Skeletal muscle tissue (tissue), 4 donors: ENCODE data around the gene OPA1. TPM values are rescaled to one million over a fixed set of nuclear protein-coding genes. Genes with fewer than 3 reads are reported as not detected.

Experiments
- H3K27ac ChIP-seq: one replicate; pipeline ENCODE4 v1.7.0; 2013; ENCODE audit warnings: mild to moderate bottlenecking, low read depth, low read length, inconsistent platforms
- H3K27me3 ChIP-seq, 3 donors: one replicate each; pipeline ENCODE4 v1.7.0; 2013; ENCODE audit warnings: low read length in 3 of 3; ENCODE audit not compliant: control insufficient read depth in 3 of 3, insufficient read depth in 3 of 3
- H3K36me3 ChIP-seq, 3 donors: one replicate each; pipeline ENCODE4 v1.7.0; 2013; ENCODE audit warnings: low read length in 3 of 3; ENCODE audit not compliant: control insufficient read depth in 3 of 3, insufficient read depth in 3 of 3
- H3K4me1 ChIP-seq, 3 donors: one replicate each; pipeline ENCODE4 v1.7.0; 2013; ENCODE audit warnings: low read length in 3 of 3, mild to moderate bottlenecking in 3 of 3; ENCODE audit not compliant: control insufficient read depth in 3 of 3, insufficient read depth in 3 of 3
- H3K4me3 ChIP-seq, 3 donors: one replicate each; pipeline ENCODE4 v1.7.0; 2013; ENCODE audit warnings: low read length in 3 of 3
- H3K9ac ChIP-seq, 3 donors: one replicate each; pipeline ENCODE4 v1.7.0; 2013; ENCODE audit warnings: low read length in 3 of 3, mild to moderate bottlenecking in 3 of 3, moderate library complexity in 2 of 3, low read depth in 1 of 3
- H3K9me3 ChIP-seq, 3 donors: one replicate each; pipeline ENCODE4 v1.7.0; 2013; ENCODE audit warnings: low read length in 3 of 3; ENCODE audit not compliant: control insufficient read depth in 3 of 3
- total RNA-seq: library from RNA; depleted of rRNA; stranded (reverse); fragments of >200 nt; gene quantifications from one replicate; pipeline ENCODE4 v1.2.3, GENCODE V29; 2014
- donor health status: Osteomylitis.

Gene OPA1
- total RNA-seq, 1 donor from 2014 or later: 38.1 TPM

- H3K27ac ChIP-seq: no peak overlapping the region
- H3K36me3 ChIP-seq: no peaks in the 10 kb centered on the region
- no peaks in the 10 kb centered on the region for H3K4me1 ChIP-seq
- no peak overlapping the region for H3K9ac ChIP-seq
- peaks cover 0 to 13% (median 9%) of the 10 kb centered on the region in 3 donors for H3K27me3 ChIP-seq
- H3K9me3 ChIP-seq: no peaks in the 10 kb centered on the region
- no peak overlapping the region for H3K4me3 ChIP-seq
These were observed 136.6 kb downstream of the OPA1 start for GRCh38 chr3:193729601-193730000.

DNA sequence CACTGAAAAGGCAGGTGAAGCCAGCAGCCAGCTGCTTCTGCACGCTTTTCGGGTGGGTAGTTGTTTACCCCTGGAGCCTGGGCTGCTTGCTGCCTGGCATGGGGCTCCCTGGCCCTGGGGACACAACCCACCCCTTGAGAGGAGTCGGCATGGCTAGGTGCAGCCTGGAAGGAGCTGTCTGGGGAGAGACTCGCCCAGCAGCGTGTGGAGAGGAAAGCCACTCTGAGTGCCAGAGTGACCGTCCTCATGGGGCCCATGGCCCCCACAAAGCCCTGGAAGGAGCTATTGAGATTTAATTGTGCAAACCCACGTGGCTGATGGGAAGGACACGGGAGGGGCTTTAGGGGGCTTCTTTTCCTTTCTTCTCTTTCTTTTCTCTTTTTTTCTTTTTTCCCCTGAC, 137.5 kb downstream of the OPA1 start:
- Histone ChIP-seq H3K36me3 (no peaks in the 10 kb centered on the region), H3K4me3 (no peak overlapping the region), H3K27me3 (peaks cover 0 to 13% (median 9%) of the 10 kb centered on the region in 3 donors), H3K9me3 (no peaks in the 10 kb centered on the region), H3K4me1 (no peaks in the 10 kb centered on the region), H3K27ac (no peak overlapping the region), H3K9ac (no peak overlapping the region)

GRCh38 chr3:193730976-193731375, 138.0 kb downstream of the OPA1 start:
- Histone ChIP-seq H3K9me3 (no peaks in the 10 kb centered on the region), H3K9ac (no peak overlapping the region), H3K36me3 (no peaks in the 10 kb centered on the region), H3K4me1 (no peaks in the 10 kb centered on the region), H3K4me3 (no peak overlapping the region), H3K27ac (no peak overlapping the region), H3K27me3 (peaks cover 0 to 13% (median 9%) of the 10 kb centered on the region in 3 donors)

DNA sequence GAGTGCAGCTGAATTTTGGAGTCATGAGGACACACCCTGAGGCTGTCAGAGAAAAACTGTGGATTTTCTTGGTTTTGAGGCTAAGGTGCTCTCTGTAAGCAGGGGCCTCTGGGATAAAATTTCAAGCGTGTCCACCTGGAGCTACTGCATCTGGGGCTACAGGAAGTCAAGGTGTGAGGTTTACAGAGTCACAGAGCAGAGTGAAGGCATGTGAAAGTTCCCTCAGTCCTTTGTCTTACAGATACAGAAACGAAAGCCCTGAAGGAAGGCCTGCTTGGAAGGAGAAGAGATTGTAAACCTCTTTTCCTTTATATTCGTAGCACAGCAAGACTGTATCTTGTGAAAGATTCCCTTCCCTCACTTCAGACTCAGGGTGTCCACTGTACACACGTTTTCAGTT, 138.6 kb downstream of the OPA1 start:
- Histone ChIP-seq H3K4me1 (no peaks in the 10 kb centered on the region), H3K9ac (no peak overlapping the region), H3K36me3 (no peaks in the 10 kb centered on the region), H3K4me3 (no peak overlapping the region), H3K9me3 (no peaks in the 10 kb centered on the region), H3K27ac (no peak overlapping the region), H3K27me3 (peaks cover 0 to 17% (median 9%) of the 10 kb centered on the region in 3 donors)

DNA sequence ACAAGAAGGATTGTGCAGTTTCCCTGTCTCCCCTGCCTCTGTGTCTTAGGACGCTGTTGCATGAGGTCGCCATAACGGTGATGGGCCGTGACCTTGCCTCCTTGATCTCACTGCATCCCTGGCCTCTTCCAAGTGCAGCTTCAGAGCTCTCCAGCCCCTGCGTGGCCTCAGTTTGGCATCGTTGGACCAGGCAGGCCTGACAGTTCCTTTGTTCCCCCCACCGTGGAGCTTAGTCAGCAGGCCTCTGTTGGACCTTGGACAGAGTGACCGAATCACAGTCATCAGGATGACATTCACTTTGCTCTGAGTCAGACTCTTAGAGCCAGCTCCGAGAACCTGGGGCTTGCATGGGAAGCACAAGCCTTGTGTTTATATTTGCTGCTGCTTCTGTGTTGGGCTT, 139.4 kb downstream of the OPA1 start:
- Histone ChIP-seq H3K9ac (no peak overlapping the region), H3K27me3 (peaks cover 0 to 17% (median 9%) of the 10 kb centered on the region in 3 donors), H3K4me1 (no peaks in the 10 kb centered on the region), H3K36me3 (no peaks in the 10 kb centered on the region), H3K9me3 (no peaks in the 10 kb centered on the region), H3K4me3 (no peak overlapping the region), H3K27ac (no peak overlapping the region)

DNA sequence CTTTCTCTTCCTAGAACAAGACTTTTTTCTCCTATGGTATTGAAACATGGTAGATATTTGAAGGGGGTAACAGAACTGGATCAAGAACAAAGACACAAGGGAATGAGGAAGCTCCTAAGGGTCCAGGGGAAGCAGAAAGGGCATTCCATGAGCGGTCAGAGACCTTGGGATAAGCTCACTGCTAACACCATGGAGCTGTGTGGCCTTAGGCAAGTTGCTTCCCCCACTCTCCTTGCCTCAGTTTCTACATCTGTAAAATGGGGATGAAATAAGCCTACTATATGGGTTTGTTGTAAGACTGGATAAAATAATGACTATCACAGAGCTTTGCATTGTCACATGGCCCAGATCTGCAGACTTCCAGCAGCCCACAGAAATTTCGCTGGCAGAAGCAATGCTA, 139.8 kb downstream of the OPA1 start:
- no peak overlapping the region for H3K9ac ChIP-seq
- no peaks in the 10 kb centered on the region for H3K4me1 ChIP-seq

DNA sequence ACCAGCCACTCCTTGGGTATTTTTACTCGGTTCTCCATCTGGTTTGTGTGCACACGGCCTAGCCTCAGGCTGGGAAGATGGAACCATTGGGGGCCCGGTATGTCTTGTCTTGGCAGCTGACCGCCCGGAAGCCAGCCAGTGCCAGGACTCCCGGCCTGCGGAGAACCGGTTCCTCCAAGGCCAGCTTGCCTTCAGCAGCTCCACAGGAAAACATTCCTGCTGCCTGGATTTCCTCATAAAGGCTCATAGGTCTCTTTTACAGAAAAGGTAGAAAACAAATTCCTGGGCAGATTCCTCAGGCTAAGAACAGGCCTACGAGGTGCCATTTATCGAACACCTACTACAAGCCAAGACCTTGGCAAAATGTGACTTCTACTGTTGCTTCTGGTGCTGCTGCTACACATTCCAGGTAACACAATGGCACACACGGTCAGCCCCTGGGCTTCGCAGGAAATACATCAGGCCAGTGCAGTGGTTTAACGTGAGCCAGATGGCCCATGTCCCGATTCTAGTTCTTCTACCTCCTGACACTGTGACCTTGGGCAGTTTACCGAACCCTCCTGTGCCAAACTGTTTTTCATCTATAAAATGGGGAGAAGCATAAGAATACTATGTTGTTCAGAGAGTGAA, 141.8 kb downstream of the OPA1 start:
- no peaks in the 10 kb centered on the region for H3K36me3 ChIP-seq
- H3K9ac ChIP-seq: no peak overlapping the region
- no peak overlapping the region for H3K4me3 ChIP-seq
- no peaks in the 10 kb centered on the region for H3K9me3 ChIP-seq
- no peaks in the 10 kb centered on the region for H3K4me1 ChIP-seq
- H3K27ac ChIP-seq: no peak overlapping the region
- H3K27me3 ChIP-seq: peaks cover 0 to 16% (median 6%) of the 10 kb centered on the region in 3 donors

More for the DNA sequence above, 139.8 kb downstream of the OPA1 start:
- Histone ChIP-seq H3K27ac (no peak overlapping the region), H3K36me3 (no peaks in the 10 kb centered on the region), H3K4me3 (no peak overlapping the region), H3K9me3 (no peaks in the 10 kb centered on the region), H3K27me3 (peaks cover 0 to 17% (median 9%) of the 10 kb centered on the region in 3 donors)

DNA sequence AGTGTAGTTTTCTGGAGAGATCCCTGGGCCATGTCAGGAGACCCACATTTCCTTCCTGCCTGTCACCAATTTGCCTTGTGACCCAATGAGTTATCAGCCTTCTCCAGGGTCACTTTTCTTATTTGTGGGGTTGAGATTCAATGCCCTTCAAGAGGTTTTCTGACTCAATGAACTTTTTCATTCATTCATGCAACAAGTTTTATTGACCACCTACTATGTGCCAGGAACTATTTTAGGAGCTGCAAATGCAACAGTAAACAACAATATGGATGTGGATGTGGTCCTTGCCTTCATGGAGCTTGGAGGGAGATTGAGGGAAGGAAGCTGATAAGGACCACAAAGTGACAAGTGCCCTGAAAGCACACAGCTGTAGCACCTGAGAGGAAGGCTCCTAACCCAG, 142.8 kb downstream of the OPA1 start:
- Histone ChIP-seq H3K36me3 (no peaks in the 10 kb centered on the region), H3K4me3 (no peak overlapping the region), H3K27me3 (peaks cover 0 to 10% (median 0%) of the 10 kb centered on the region in 3 donors), H3K4me1 (no peaks in the 10 kb centered on the region), H3K9ac (no peak overlapping the region), H3K9me3 (no peaks in the 10 kb centered on the region), H3K27ac (no peak overlapping the region)

GRCh38 chr3:193736616-193737015, 143.6 kb downstream of the OPA1 start:
- H3K4me3 ChIP-seq: no peak overlapping the region
- no peak overlapping the region for H3K9ac ChIP-seq
- H3K9me3 ChIP-seq: no peaks in the 10 kb centered on the region
- H3K4me1 ChIP-seq: no peaks in the 10 kb centered on the region
- no peaks in the 10 kb centered on the region for H3K36me3 ChIP-seq
- H3K27ac ChIP-seq: no peak overlapping the region
- peaks cover 0 to 7% (median 0%) of the 10 kb centered on the region in 3 donors for H3K27me3 ChIP-seq

GRCh38 chr3:193737191-193737751, 144.3 kb downstream of the OPA1 start:
- H3K9me3 ChIP-seq: no peaks in the 10 kb centered on the region
- no peaks in the 10 kb centered on the region for H3K4me1 ChIP-seq
- no peak overlapping the region for H3K9ac ChIP-seq
- H3K27me3 ChIP-seq: peaks cover 0 to 5% (median 0%) of the 10 kb centered on the region in 3 donors
- H3K4me3 ChIP-seq: no peak overlapping the region
- no peaks in the 10 kb centered on the region for H3K36me3 ChIP-seq
- no peak overlapping the region for H3K27ac ChIP-seq
